Sigmoid colon (tissue), 4 donors: ENCODE data around the gene CAPN15.

Experiments used
- CTCF ChIP-seq, 4 experiments: fragments of 450-650 bp in 3 of 4; fragments of 200-600 bp in 1 of 4; IDR thresholded peaks; one replicate each; pipeline ENCODE4 v1.5.1; 2016 to 2019; ENCODE audit warnings: antibody characterized with exemption in 4 of 4, mild to moderate bottlenecking in 3 of 4, moderate library complexity in 2 of 4
- EP300 ChIP-seq, 4 donors: sonication (generic); formaldehyde crosslinking; IDR thresholded peaks; one replicate each; pipeline ENCODE4 v1.6.1; 2017; ENCODE audit warnings: antibody characterized with exemption in 4 of 4
- POLR2A ChIP-seq, 2 donors: fragments of 450-650 bp; IDR thresholded peaks; one replicate each; pipeline ENCODE4 v1.6.1; 2016; ENCODE audit warnings: antibody characterized with exemption in 2 of 2, mild to moderate bottlenecking in 2 of 2, moderate library complexity in 2 of 2
- POLR2AphosphoS5 ChIP-seq, 4 donors: sonication (generic); formaldehyde crosslinking; IDR thresholded peaks; one replicate each; pipeline ENCODE4 v1.6.1; 2017; ENCODE audit warnings: antibody characterized with exemption in 4 of 4

GRCh38 chr16:523097-523741, 4.3 kb upstream of the CAPN15 start:
- no peak for TF ChIP-seq CTCF (IDR thresholded peaks at IDR 0.05)
- TF ChIP-seq POLR2AphosphoS5 (IDR thresholded peaks at IDR 0.05), result no peak
- no peak for TF ChIP-seq POLR2A (IDR thresholded peaks at IDR 0.05)
- no peak for TF ChIP-seq EP300 (IDR thresholded peaks at IDR 0.05)
